HG03139 (cell line): ENCODE results near the gene KIF11.

ENCODE experiments used
- ATAC-seq: cut with Tn5 transposase; IDR thresholded peaks from one replicate; pipeline ENCODE4 v1.9.1; 2021; ENCODE audit not compliant: unreplicated experiment

KIF11 gene

DNA sequence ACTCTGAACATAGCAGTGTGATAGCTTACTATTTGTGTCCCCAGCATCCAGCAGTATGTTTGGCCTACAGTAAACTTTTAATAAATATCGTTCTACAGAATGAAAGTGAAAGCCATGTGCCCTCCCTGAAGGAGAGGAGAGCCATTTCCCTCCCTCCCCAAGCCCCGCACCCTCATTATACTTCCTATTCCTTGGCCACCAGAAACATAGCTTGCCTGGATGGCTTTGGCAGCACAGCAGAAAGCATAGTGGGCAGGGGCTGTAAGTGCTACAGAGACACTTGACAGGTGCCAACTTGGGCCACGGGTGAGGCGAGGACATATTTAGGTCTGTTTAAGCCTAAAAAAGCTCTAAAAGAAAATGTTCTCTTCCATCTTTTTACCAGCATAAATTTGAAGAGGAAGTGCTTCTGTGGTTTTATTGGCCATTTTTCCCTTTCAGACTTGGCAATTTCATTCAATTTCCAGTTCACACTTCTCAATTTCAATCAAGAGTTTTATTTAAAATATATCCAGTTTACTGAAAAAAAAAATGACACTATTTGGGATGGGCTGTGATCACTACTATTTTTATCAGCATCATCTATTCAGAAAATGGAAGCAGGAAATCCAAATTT lies 109.5 kb downstream of the KIF11 start:
- ATAC-seq = no peak
